Measurements from ENCODE around the gene AP1S3. TPM values are rescaled to one million over a fixed set of nuclear protein-coding genes. Genes with fewer than 3 reads are reported as not detected.

AP1S3 gene
- total RNA-seq, 1 donor from 2014 or later: 3.5 TPM

GRCh38 chr2:223736488-223736887 is 100.9 kb downstream of the AP1S3 start:
- Mint-ChIP-seq H3K4me3 (ENCODE audit: unreplicated experiment) (no peak overlapping the region), H3K27me3 (ENCODE audit: unreplicated experiment) (no peaks in the 10 kb centered on the region), H3K36me3 (ENCODE audit: unreplicated experiment) (no peaks in the 10 kb centered on the region), H3K9me3 (ENCODE audit: unreplicated experiment) (peaks cover 5% of the 10 kb centered on the region), H3K4me1 (ENCODE audit: unreplicated experiment) (peaks cover 19% of the 10 kb centered on the region), H3K27ac (ENCODE audit: unreplicated experiment) (no peak overlapping the region)
- DNase-seq (ENCODE audit: extremely low spot score, unreplicated experiment): peak; percentile 15
- no peak for TF ChIP-seq CTCF (IDR thresholded peaks at IDR 0.05)

GRCh38 chr2:223735659-223736244 is 101.6 kb downstream of the AP1S3 start:
- H3K4me1 Mint-ChIP-seq (ENCODE audit: unreplicated experiment): peaks cover 26% of the 10 kb centered on the region
- no peak overlapping the region for H3K4me3 Mint-ChIP-seq (ENCODE audit: unreplicated experiment)
- no peak overlapping the region for H3K27ac Mint-ChIP-seq (ENCODE audit: unreplicated experiment)
- peaks cover 5% of the 10 kb centered on the region for H3K9me3 Mint-ChIP-seq (ENCODE audit: unreplicated experiment)
- no peaks in the 10 kb centered on the region for H3K36me3 Mint-ChIP-seq (ENCODE audit: unreplicated experiment)
- no peak for TF ChIP-seq CTCF (IDR thresholded peaks at IDR 0.05)
- DNase-seq (ENCODE audit: extremely low spot score, unreplicated experiment): peak; percentile 27
- no peaks in the 10 kb centered on the region for H3K27me3 Mint-ChIP-seq (ENCODE audit: unreplicated experiment)

GRCh38 chr2:223735035-223735640 is 102.2 kb downstream of the AP1S3 start:
- H3K4me3 Mint-ChIP-seq (ENCODE audit: unreplicated experiment): no peak overlapping the region
- peaks cover 5% of the 10 kb centered on the region for H3K9me3 Mint-ChIP-seq (ENCODE audit: unreplicated experiment)
- TF ChIP-seq CTCF (IDR thresholded peaks at IDR 0.05): no peak
- peak overlapping the region; percentile 56 for H3K27ac Mint-ChIP-seq (ENCODE audit: unreplicated experiment)
- peaks cover 28% of the 10 kb centered on the region for H3K4me1 Mint-ChIP-seq (ENCODE audit: unreplicated experiment)
- no peaks in the 10 kb centered on the region for H3K36me3 Mint-ChIP-seq (ENCODE audit: unreplicated experiment)
- DNase-seq (ENCODE audit: extremely low spot score, unreplicated experiment): no peak
- H3K27me3 Mint-ChIP-seq (ENCODE audit: unreplicated experiment): no peaks in the 10 kb centered on the region

GRCh38 chr2:223734346-223734745 is 103.0 kb downstream of the AP1S3 start:
- Mint-ChIP-seq H3K36me3 (ENCODE audit: unreplicated experiment) (no peaks in the 10 kb centered on the region), H3K4me3 (ENCODE audit: unreplicated experiment) (no peak overlapping the region), H3K4me1 (ENCODE audit: unreplicated experiment) (peaks cover 28% of the 10 kb centered on the region), H3K27ac (ENCODE audit: unreplicated experiment) (no peak overlapping the region), H3K9me3 (ENCODE audit: unreplicated experiment) (peaks cover 5% of the 10 kb centered on the region), H3K27me3 (ENCODE audit: unreplicated experiment) (no peaks in the 10 kb centered on the region)
- DNase-seq (ENCODE audit: extremely low spot score, unreplicated experiment): no peak
- no peak for TF ChIP-seq CTCF (IDR thresholded peaks at IDR 0.05)

- no peaks in the 10 kb centered on the region for H3K9me3 Mint-ChIP-seq (ENCODE audit: unreplicated experiment)
These were observed 105.0 kb downstream of the AP1S3 start for GRCh38 chr2:223732346-223732745.

More at GRCh38 chr2:223732346-223732745, 105.0 kb downstream of the AP1S3 start:
- no peaks in the 10 kb centered on the region for H3K36me3 Mint-ChIP-seq (ENCODE audit: unreplicated experiment)
- no peak for TF ChIP-seq CTCF (IDR thresholded peaks at IDR 0.05)
- H3K27ac Mint-ChIP-seq (ENCODE audit: unreplicated experiment): no peak overlapping the region
- H3K4me1 Mint-ChIP-seq (ENCODE audit: unreplicated experiment): peaks cover 35% of the 10 kb centered on the region
- no peak overlapping the region for H3K4me3 Mint-ChIP-seq (ENCODE audit: unreplicated experiment)
- DNase-seq (ENCODE audit: extremely low spot score, unreplicated experiment): peak; percentile 23
- H3K27me3 Mint-ChIP-seq (ENCODE audit: unreplicated experiment): no peaks in the 10 kb centered on the region

Data from osteocyte (in vitro differentiated cells).